Measurements from ENCODE around the gene PALM2AKAP2. TPM values are rescaled to one million over a fixed set of nuclear protein-coding genes. Genes with fewer than 3 reads are reported as not detected.
A peak's percentile ranks its signal among the peaks of the same experiment; 100 is the strongest.

PALM2AKAP2 gene
- total and polyA plus RNA-seq, 5 donors: 7.6 to 130 (median 85.2) TPM

- H3K9me3 ChIP-seq (ENCODE audit: control insufficient read depth, low read length): no peaks in the 10 kb centered on the region
- ATAC-seq (peak; percentile 51 to 61), DNase-seq (peak; percentile 44 to 81 (median 75))
- intact Hi-C loops (cut with DNase I): loop anchor here in 1 of 4 donors (10.0 kb wide), 1 partner anchor 57 kb away; no protein-coding TSS in a partner anchor
- H3K4me3 ChIP-seq (ENCODE audit: low read length): peak overlapping the region; percentile 11
- no peaks in the 10 kb centered on the region for H3K27me3 ChIP-seq (ENCODE audit: control insufficient read depth, insufficient read depth)
- H3K27ac ChIP-seq (ENCODE audit: low read length): peak overlapping the region; percentile 57
- peaks cover 3% of the 10 kb centered on the region for H3K4me1 ChIP-seq (ENCODE audit: control insufficient read depth, insufficient read depth, low read length)
- WGBS: 32% methylated on average over 8 of the region's 8 CpGs
These were observed 8.0 kb upstream of the PALM2AKAP2 start for GRCh38 chr9:109771796-109772531.

DNA sequence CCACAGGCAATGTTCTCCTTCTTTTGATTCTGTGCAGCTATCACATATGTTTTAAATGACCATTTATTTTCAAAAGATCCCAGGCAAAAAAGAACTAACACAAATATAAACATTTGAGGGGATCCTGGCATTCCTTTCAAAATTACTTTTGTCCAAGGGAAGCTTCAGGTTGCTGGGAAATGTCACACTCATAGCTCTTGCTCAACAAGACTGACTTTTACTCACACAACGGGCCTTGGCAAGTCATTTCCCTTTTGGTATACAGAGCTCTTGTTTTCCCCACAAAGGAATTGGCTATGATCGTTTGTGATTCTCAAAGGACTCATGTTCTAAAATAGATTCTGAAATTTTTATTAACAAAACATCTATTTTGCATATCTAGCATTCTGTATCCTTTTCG is 4.5 kb upstream of the PALM2AKAP2 start:
- no peak overlapping the region for H3K4me3 ChIP-seq (ENCODE audit: low read length)
- 59% methylated on average over 3 of the region's 3 CpGs for WGBS
- peaks cover 3% of the 10 kb centered on the region for H3K4me1 ChIP-seq (ENCODE audit: control insufficient read depth, insufficient read depth, low read length)
- no peak overlapping the region for H3K27ac ChIP-seq (ENCODE audit: low read length)
- no peak for DNase-seq
- intact Hi-C loops (cut with DNase I): loop anchor here in 1 of 4 donors (10.0 kb wide), 1 partner anchor 61 kb away; no protein-coding TSS in a partner anchor
- ATAC-seq: no peak
- H3K27me3 ChIP-seq (ENCODE audit: control insufficient read depth, insufficient read depth): no peaks in the 10 kb centered on the region
- no peaks in the 10 kb centered on the region for H3K9me3 ChIP-seq (ENCODE audit: control insufficient read depth, low read length)

GRCh38 chr9:109776391-109776790 is 3.6 kb upstream of the PALM2AKAP2 start:
- Histone ChIP-seq H3K4me3 (ENCODE audit: low read length) (no peak overlapping the region), H3K27me3 (ENCODE audit: control insufficient read depth, insufficient read depth) (no peaks in the 10 kb centered on the region), H3K4me1 (ENCODE audit: control insufficient read depth, insufficient read depth, low read length) (no peaks in the 10 kb centered on the region), H3K9me3 (ENCODE audit: control insufficient read depth, low read length) (no peaks in the 10 kb centered on the region), H3K27ac (ENCODE audit: low read length) (no peak overlapping the region)
- no peak for ATAC-seq
- 65% methylated on average over 2 of the region's 2 CpGs for WGBS
- no peak for DNase-seq
- intact Hi-C loops (cut with DNase I): loop anchor here in 1 of 4 donors (10.0 kb wide), 1 partner anchor 62 kb away; no protein-coding TSS in a partner anchor

DNA sequence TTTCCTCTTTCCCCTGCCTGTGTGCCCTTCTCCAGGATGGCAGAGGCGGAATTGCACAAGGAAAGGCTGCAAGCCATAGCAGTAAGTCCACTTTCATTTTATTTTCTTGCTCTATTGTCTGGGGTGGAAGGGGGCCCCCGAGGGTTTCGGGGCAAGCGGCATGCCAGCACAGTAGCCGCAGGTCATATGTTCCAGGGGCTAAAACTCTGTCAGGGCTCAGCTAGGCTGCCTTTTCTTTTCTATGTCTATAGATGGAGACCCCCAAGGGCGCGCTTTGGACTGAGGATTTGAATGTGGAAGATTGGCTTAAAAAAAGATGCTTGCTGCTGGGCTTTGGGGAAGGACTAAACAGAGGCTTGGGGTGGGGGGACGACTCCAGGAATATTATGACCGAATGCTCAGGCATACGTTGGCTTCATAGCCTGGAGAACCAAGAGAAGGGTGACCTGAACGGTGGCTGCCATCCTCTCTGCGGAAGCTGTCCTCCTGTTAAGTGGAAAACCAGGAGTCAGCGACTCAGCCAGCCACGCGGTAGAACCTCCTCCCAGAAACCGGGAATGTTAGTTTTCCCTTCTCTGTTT is 545 bp downstream of the PALM2AKAP2 start:
- WGBS: 3% methylated on average over 16 of the region's 16 CpGs
- peak; percentile 28 to 44 for ATAC-seq
- DNase-seq: peak in 1 of 3 donors; percentile 45
- intact Hi-C loops (cut with DNase I): loop anchor here in 1 of 4 donors (10.0 kb wide), 2 partner anchors 104 to 206 kb away; no protein-coding TSS in a partner anchor
- Histone ChIP-seq H3K9me3 (ENCODE audit: control insufficient read depth, low read length) (no peaks in the 10 kb centered on the region), H3K4me1 (ENCODE audit: control insufficient read depth, insufficient read depth, low read length) (peaks cover 8% of the 10 kb centered on the region), H3K27me3 (ENCODE audit: control insufficient read depth, insufficient read depth) (no peaks in the 10 kb centered on the region), H3K4me3 (ENCODE audit: low read length) (peak overlapping the region; percentile 89), H3K27ac (ENCODE audit: low read length) (peak overlapping the region; percentile 80)

DNA sequence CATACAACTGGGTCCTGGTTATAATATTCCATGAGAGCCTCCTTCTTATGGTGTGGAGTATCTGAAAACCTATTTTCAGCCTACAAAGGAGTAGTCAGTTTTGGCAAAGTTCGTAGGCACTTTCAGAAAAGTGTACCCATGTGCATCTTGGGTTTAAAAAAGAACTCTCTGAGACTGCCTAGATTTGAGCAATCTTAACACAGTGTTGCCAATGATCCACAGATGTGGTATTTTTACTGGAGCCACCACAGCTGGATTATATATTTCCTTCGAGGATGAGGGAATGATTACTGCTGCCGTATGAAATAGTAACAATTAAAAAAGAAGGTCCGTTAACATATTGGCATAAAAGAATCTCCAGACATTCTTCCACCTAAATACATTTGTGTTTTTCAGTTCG is 1.1 kb downstream of the PALM2AKAP2 start:
- intact Hi-C loops (cut with DNase I): loop anchor here in 1 of 4 donors (10.0 kb wide), 2 partner anchors 104 to 206 kb away; no protein-coding TSS in a partner anchor
- Histone ChIP-seq H3K4me1 (ENCODE audit: control insufficient read depth, insufficient read depth, low read length) (peaks cover 11% of the 10 kb centered on the region), H3K27ac (ENCODE audit: low read length) (peak overlapping the region; percentile 80), H3K4me3 (ENCODE audit: low read length) (peak overlapping the region; percentile 89), H3K27me3 (ENCODE audit: control insufficient read depth, insufficient read depth) (no peaks in the 10 kb centered on the region), H3K9me3 (ENCODE audit: control insufficient read depth, low read length) (no peaks in the 10 kb centered on the region)
- DNase-seq: no peak
- ATAC-seq: peak in 1 of 2 donors; percentile 9
- 27% methylated on average over 5 of the region's 5 CpGs for WGBS

GRCh38 chr9:109781541-109782197 is 1.7 kb downstream of the PALM2AKAP2 start:
- DNase-seq: peak in 2 of 3 donors; percentile 35 to 39
- 22% methylated on average over 4 of the region's 4 CpGs for WGBS
- H3K4me1 ChIP-seq (ENCODE audit: control insufficient read depth, insufficient read depth, low read length): peaks cover 15% of the 10 kb centered on the region
- peak; percentile 73 to 76 for ATAC-seq
- peak overlapping the region; percentile 69 for H3K27ac ChIP-seq (ENCODE audit: low read length)
- intact Hi-C loops (cut with DNase I): loop anchor here in 1 of 4 donors (10.0 kb wide), 2 partner anchors 103 to 207 kb away; no protein-coding TSS in a partner anchor
- peak overlapping the region; percentile 89 for H3K4me3 ChIP-seq (ENCODE audit: low read length)
- no peaks in the 10 kb centered on the region for H3K27me3 ChIP-seq (ENCODE audit: control insufficient read depth, insufficient read depth)
- H3K9me3 ChIP-seq (ENCODE audit: control insufficient read depth, low read length): no peaks in the 10 kb centered on the region

- ATAC-seq (no peak), DNase-seq (no peak)
- H3K4me3 ChIP-seq (ENCODE audit: low read length): no peak overlapping the region
- no peaks in the 10 kb centered on the region for H3K9me3 ChIP-seq (ENCODE audit: control insufficient read depth, low read length)
- peaks cover 15% of the 10 kb centered on the region for H3K4me1 ChIP-seq (ENCODE audit: control insufficient read depth, insufficient read depth, low read length)
- intact Hi-C loops (cut with DNase I): loop anchor here in 1 of 4 donors (10.0 kb wide), 2 partner anchors 97 to 213 kb away; no protein-coding TSS in a partner anchor
- no peaks in the 10 kb centered on the region for H3K27me3 ChIP-seq (ENCODE audit: control insufficient read depth, insufficient read depth)
- no peak overlapping the region for H3K27ac ChIP-seq (ENCODE audit: low read length)
- 72% methylated on average over 3 of the region's 3 CpGs for WGBS
These were observed 7.7 kb downstream of the PALM2AKAP2 start for GRCh38 chr9:109787735-109788134.

DNA sequence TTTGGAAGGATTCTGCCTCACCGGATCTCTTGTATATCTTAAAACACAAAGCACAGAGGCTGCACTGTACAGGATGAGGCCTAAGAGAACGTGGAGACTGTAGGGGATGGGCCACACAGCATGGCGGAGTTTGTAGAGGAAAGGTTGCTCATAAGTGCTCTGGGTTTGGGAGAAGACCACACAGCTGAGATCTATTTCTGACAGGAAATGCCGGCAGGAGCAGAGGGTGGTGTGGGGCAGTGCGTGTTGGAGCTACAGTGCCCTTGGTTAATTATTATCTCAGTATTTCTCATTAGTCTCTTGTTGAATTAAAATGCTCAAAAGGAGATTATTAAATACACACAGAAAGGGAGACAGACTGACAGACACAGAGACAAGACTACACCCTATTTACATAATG is 9.6 kb downstream of the PALM2AKAP2 start:
- H3K9me3 ChIP-seq (ENCODE audit: control insufficient read depth, low read length): no peaks in the 10 kb centered on the region
- H3K27ac ChIP-seq (ENCODE audit: low read length): no peak overlapping the region
- WGBS: 64% methylated on average over 5 of the region's 5 CpGs
- no peak for DNase-seq
- no peak overlapping the region for H3K4me3 ChIP-seq (ENCODE audit: low read length)
- no peaks in the 10 kb centered on the region for H3K27me3 ChIP-seq (ENCODE audit: control insufficient read depth, insufficient read depth)
- intact Hi-C loops (cut with DNase I): loop anchor here in 1 of 4 donors (10.0 kb wide), 2 partner anchors 95 to 215 kb away; no protein-coding TSS in a partner anchor
- peaks cover 12% of the 10 kb centered on the region for H3K4me1 ChIP-seq (ENCODE audit: control insufficient read depth, insufficient read depth, low read length)
- peak in 1 of 2 donors; percentile 16 for ATAC-seq

DNA sequence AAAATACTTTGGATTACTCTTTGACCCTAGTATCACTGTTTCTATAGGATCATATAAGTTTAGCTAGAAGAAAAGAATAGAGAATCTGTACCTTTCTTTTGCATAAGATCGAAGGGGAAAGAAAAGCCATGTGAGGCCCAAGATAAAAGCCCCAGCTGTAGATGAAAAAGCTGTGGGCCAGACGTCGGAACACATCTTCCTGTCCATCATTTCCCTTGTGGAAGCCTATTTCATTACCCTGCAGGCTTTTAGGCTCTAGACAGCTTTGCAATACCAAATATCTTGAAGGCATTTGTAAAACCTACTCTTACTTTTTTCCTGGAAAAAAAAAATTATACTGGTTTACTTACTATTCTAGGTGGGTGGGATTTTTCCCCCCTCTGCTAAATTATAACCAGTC is 10.0 kb downstream of the PALM2AKAP2 start:
- Histone ChIP-seq H3K9me3 (ENCODE audit: control insufficient read depth, low read length) (no peaks in the 10 kb centered on the region), H3K4me3 (ENCODE audit: low read length) (no peak overlapping the region), H3K4me1 (ENCODE audit: control insufficient read depth, insufficient read depth, low read length) (peaks cover 14% of the 10 kb centered on the region), H3K27me3 (ENCODE audit: control insufficient read depth, insufficient read depth) (no peaks in the 10 kb centered on the region), H3K27ac (ENCODE audit: low read length) (no peak overlapping the region)
- intact Hi-C loops (cut with DNase I): loop anchor here in 1 of 4 donors (10.0 kb wide), 2 partner anchors 95 to 215 kb away; no protein-coding TSS in a partner anchor
- 37% methylated on average over 3 of the region's 3 CpGs for WGBS
- ATAC-seq: no peak
- DNase-seq: no peak

GRCh38 chr9:109791003-109791677 is 11.1 kb downstream of the PALM2AKAP2 start:
- intact Hi-C loops (cut with DNase I): no loop called here
- 75% methylated on average over 6 of the region's 6 CpGs for WGBS
- H3K9me3 ChIP-seq (ENCODE audit: control insufficient read depth, low read length): no peaks in the 10 kb centered on the region
- no peak overlapping the region for H3K27ac ChIP-seq (ENCODE audit: low read length)
- no peak for DNase-seq
- H3K4me3 ChIP-seq (ENCODE audit: low read length): no peak overlapping the region
- H3K27me3 ChIP-seq (ENCODE audit: control insufficient read depth, insufficient read depth): no peaks in the 10 kb centered on the region
- peaks cover 12% of the 10 kb centered on the region for H3K4me1 ChIP-seq (ENCODE audit: control insufficient read depth, insufficient read depth, low read length)
- no peak for ATAC-seq
